ENCODE data around the gene DLG1. TPM values are rescaled to one million over a fixed set of nuclear protein-coding genes. Genes with fewer than 3 reads are reported as not detected.
A peak's percentile ranks its signal among the peaks of the same experiment; 100 is the strongest.

The DLG1 gene
- total RNA-seq, 2 donors from 2014 or later, result 115 to 124 TPM

DNA sequence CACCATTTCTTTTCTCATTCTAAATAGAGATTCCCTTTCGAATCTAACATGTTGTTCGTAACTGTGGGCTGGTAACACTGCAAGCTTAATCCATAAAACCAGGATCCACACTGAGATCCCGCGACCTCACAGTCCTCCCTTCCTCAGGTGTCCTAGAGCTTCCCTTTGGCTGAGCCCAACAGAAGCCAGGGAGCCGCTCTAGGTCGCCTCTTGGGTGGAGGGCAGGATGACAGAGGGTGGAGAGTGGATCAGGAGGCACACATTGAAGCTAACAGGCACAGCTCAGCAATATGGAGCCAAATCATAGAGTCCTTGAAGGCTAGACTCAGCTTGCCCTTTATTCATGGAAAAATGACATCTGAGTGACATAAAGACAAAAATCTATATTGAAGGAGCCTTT lies 44.7 kb upstream of the DLG1 start:
- no peak overlapping the region for H3K4me3 ChIP-seq
- no peak overlapping the region for H3K9ac ChIP-seq (ENCODE audit: low read depth in 2 of 2, low read length in 2 of 2)
- H3K36me3 ChIP-seq, result no peaks in the 10 kb centered on the region
- DNase-seq, result no peak
- no peak overlapping the region for H3K27ac ChIP-seq
- no peaks in the 10 kb centered on the region for H3K27me3 ChIP-seq
- H3K4me1 ChIP-seq, result no peaks in the 10 kb centered on the region
- no peaks in the 10 kb centered on the region for H3K9me3 ChIP-seq
- intact Hi-C loops (cut with DNase I), result no loop called here
- TF ChIP-seq, protein P1, sequence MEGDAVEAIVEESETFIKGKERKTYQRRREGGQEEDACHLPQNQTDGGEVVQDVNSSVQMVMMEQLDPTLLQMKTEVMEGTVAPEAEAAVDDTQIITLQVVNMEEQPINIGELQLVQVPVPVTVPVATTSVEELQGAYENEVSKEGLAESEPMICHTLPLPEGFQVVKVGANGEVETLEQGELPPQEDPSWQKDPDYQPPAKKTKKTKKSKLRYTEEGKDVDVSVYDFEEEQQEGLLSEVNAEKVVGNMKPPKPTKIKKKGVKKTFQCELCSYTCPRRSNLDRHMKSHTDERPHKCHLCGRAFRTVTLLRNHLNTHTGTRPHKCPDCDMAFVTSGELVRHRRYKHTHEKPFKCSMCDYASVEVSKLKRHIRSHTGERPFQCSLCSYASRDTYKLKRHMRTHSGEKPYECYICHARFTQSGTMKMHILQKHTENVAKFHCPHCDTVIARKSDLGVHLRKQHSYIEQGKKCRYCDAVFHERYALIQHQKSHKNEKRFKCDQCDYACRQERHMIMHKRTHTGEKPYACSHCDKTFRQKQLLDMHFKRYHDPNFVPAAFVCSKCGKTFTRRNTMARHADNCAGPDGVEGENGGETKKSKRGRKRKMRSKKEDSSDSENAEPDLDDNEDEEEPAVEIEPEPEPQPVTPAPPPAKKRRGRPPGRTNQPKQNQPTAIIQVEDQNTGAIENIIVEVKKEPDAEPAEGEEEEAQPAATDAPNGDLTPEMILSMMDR (IDR thresholded peaks at IDR 0.05), result no peak

DNA sequence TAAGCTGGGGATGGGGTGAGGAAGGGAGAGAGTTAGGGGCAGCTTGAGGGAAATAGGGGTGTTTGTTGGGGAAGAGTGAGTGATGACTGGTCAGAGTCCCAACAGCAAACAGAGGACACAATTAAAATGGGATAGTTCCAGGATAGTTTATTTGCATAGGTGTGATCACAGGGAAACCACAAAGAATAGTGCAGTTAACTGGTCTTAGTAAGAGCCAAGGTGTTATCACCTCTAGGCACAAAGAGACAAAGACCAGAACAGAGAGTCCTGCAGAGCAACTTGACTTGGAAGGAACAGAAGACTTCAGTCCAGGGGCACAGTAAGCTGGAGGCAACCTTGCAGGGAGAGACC lies 42.1 kb upstream of the DLG1 start:
- no peak for DNase-seq
- intact Hi-C loops (cut with DNase I), result no loop called here
- H3K27ac ChIP-seq, result no peak overlapping the region
- no peak overlapping the region for H3K9ac ChIP-seq (ENCODE audit: low read depth in 2 of 2, low read length in 2 of 2)
- TF ChIP-seq, protein P1 (IDR thresholded peaks at IDR 0.05), result no peak
- H3K9me3 ChIP-seq, result no peaks in the 10 kb centered on the region
- no peaks in the 10 kb centered on the region for H3K36me3 ChIP-seq
- H3K4me3 ChIP-seq, result no peak overlapping the region
- no peaks in the 10 kb centered on the region for H3K27me3 ChIP-seq
- no peaks in the 10 kb centered on the region for H3K4me1 ChIP-seq

DNA sequence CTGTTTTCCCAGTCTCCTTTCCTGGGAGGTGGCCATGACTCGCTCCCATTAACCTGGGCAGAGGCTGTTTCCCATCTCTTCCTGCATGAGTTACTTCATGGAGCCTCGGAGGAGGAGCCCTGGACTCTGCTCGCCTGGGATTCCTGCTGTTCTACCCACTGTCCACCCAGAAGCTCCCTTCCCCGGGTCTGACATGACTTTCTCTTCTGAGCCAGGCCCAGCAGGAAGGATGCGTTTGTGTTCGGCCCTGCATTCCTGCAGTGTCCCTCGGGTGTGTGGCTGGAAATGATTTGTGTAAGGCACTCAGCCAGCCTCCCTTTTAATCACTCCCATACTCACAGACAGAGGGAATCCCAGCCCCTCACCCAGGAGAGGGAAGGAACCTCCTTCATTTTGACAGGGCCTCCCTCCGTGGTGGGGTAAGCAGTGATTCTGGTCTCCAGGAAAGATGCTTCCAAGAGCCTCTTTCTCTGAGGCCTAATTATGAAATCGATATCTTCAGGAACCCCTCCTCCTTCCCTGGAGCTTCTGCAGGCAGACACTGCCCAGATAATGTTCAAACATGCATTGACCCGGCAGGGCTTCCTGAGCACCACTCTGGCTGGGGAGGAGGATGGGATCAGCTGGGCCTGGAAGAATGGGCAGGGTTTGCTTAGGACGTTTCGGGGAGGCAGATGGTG lies 41.6 kb upstream of the DLG1 start:
- no peak overlapping the region for H3K27ac ChIP-seq
- peak; percentile 30 for DNase-seq

DNA sequence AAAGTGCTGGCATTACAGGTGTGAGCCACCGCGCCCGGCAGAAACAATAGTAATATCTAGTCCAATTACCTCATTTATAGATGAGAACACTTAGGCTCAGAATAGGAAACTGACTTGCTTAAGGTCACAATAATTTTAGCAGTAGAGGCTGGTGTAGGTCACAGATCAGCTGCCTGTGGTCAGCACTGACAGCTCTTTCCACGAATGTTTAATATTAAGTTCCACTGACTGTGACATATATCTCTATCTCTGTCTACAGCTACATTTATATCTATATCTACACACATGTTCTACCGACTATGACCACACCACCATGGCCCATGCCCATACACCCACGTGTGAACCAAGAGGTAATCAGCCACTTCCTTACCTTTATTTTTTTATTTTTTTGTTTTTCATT lies 40.2 kb upstream of the DLG1 start:
- no peak for DNase-seq
- Histone ChIP-seq H3K4me3 (no peak overlapping the region), H3K4me1 (no peaks in the 10 kb centered on the region), H3K27me3 (no peaks in the 10 kb centered on the region), H3K36me3 (no peaks in the 10 kb centered on the region), H3K9ac (ENCODE audit: low read depth in 2 of 2, low read length in 2 of 2) (no peak overlapping the region), H3K9me3 (no peaks in the 10 kb centered on the region), H3K27ac (no peak overlapping the region)
- TF ChIP-seq, protein P1 (IDR thresholded peaks at IDR 0.05), result no peak
- intact Hi-C loops (cut with DNase I), result no loop called here

More for the DNA sequence above, 41.6 kb upstream of the DLG1 start:
- no peaks in the 10 kb centered on the region for H3K27me3 ChIP-seq
- H3K9ac ChIP-seq (ENCODE audit: low read depth in 2 of 2, low read length in 2 of 2), result peak overlapping the region in 1 of 2 donors; percentile 1
- H3K9me3 ChIP-seq, result no peaks in the 10 kb centered on the region
- intact Hi-C loops (cut with DNase I), result no loop called here
- no peaks in the 10 kb centered on the region for H3K36me3 ChIP-seq
- H3K4me1 ChIP-seq, result no peaks in the 10 kb centered on the region
- no peak overlapping the region for H3K4me3 ChIP-seq
- TF ChIP-seq, protein P1 (IDR thresholded peaks at IDR 0.05), result no peak

DNA sequence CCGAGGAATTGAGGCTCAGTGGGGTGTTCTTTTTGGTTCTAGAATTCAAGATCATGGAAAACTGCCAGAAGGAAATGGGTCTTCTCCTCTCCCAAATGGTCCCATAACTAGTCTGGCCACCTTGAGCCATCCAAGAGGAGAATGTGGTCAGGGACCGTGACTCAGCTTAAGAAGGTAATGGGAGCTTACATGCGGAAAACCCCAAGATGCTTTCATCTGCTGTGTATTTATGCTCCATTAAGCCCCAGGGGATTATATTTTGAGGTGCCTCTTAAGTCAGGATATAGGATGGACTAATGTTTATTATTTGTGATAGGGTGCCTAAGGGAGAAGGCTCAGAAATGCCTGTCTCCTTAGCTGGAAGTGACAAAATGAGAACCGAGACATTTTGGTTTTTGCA lies 39.2 kb upstream of the DLG1 start:
- Histone ChIP-seq H3K4me1 (no peaks in the 10 kb centered on the region), H3K9ac (ENCODE audit: low read depth in 2 of 2, low read length in 2 of 2) (no peak overlapping the region), H3K27me3 (no peaks in the 10 kb centered on the region), H3K27ac (no peak overlapping the region), H3K36me3 (no peaks in the 10 kb centered on the region), H3K4me3 (no peak overlapping the region), H3K9me3 (no peaks in the 10 kb centered on the region)
- intact Hi-C loops (cut with DNase I), result no loop called here
- DNase-seq, result no peak
- TF ChIP-seq, protein P1 (IDR thresholded peaks at IDR 0.05), result no peak
